BLaER1 (cell line): ENCODE measurements around the gene BEAN1.

Experiments used
- H3K27ac ChIP-seq: shearing (Covaris generic); formaldehyde crosslinking; 2 replicates; pipeline ENCODE4 v1.8.1; 2022
- H3K27me3 ChIP-seq: shearing (Covaris generic); formaldehyde crosslinking; 2 replicates; pipeline ENCODE4 v1.8.1; 2022
- H3K36me3 ChIP-seq: shearing (Covaris generic); formaldehyde crosslinking; 2 replicates; pipeline ENCODE4 v1.8.1; 2022
- H3K4me1 ChIP-seq: shearing (Covaris generic); formaldehyde crosslinking; 2 replicates; pipeline ENCODE4 v1.8.1; 2022
- H3K4me2 ChIP-seq: shearing (Covaris generic); formaldehyde crosslinking; 2 replicates; pipeline ENCODE4 v1.8.1; 2022
- H3K4me3 ChIP-seq: shearing (Covaris generic); formaldehyde crosslinking; 2 replicates; pipeline ENCODE4 v1.8.1; 2022
- H3K9ac ChIP-seq: shearing (Covaris generic); formaldehyde crosslinking; 2 replicates; pipeline ENCODE4 v1.8.1; 2022
- H3K9me3 ChIP-seq: shearing (Covaris generic); formaldehyde crosslinking; 2 replicates; pipeline ENCODE4 v1.8.1; 2022
- H4K20me1 ChIP-seq: shearing (Covaris generic); formaldehyde crosslinking; 2 replicates; pipeline ENCODE4 v1.8.1; 2022
- Cebpa-rat ChIP-seq: shearing (Covaris generic); IDR thresholded peaks from 2 replicates; pipeline ENCODE4 v1.8.1; 2022

The BEAN1 gene

GRCh38 chr16:66525396-66526180 is 98.5 kb downstream of the BEAN1 start:
- peak overlapping the region; percentile 92 for H3K4me2 ChIP-seq
- H3K36me3 ChIP-seq: peaks cover 21% of the 10 kb centered on the region; the same call in 1 of the 2 replicates
- TF ChIP-seq Cebpa-rat: no peak
- H3K4me3 ChIP-seq: no peak overlapping the region
- H4K20me1 ChIP-seq: no peaks in the 10 kb centered on the region
- H3K27me3 ChIP-seq: no peaks in the 10 kb centered on the region
- peak overlapping the region; percentile 92 for H3K27ac ChIP-seq
- H3K9ac ChIP-seq: peak overlapping the region; percentile 83; the same call in 1 of the 2 replicates
- H3K4me1 ChIP-seq: peaks cover 83% of the 10 kb centered on the region
- H3K9me3 ChIP-seq: no peaks in the 10 kb centered on the region

- TF ChIP-seq Cebpa-rat: no peak
- Histone ChIP-seq H4K20me1 (no peaks in the 10 kb centered on the region), H3K4me3 (no peak overlapping the region), H3K27me3 (no peaks in the 10 kb centered on the region), H3K4me1 (peaks cover 56% of the 10 kb centered on the region), H3K4me2 (no peak overlapping the region), H3K27ac (no peak overlapping the region), H3K9me3 (no peaks in the 10 kb centered on the region), H3K9ac (no peak overlapping the region), H3K36me3 (peaks cover 28% of the 10 kb centered on the region; the same call in 1 of the 2 replicates)
These were observed 101.2 kb downstream of the BEAN1 start for GRCh38 chr16:66528294-66528693.

- Histone ChIP-seq H3K36me3 (peaks cover 28% of the 10 kb centered on the region; the same call in 1 of the 2 replicates), H3K9me3 (no peaks in the 10 kb centered on the region), H3K4me3 (no peak overlapping the region), H3K4me2 (no peak overlapping the region), H3K27ac (no peak overlapping the region), H3K4me1 (peaks cover 44% of the 10 kb centered on the region), H3K27me3 (no peaks in the 10 kb centered on the region), H4K20me1 (no peaks in the 10 kb centered on the region), H3K9ac (no peak overlapping the region)
- TF ChIP-seq Cebpa-rat: no peak
These were observed 102.4 kb downstream of the BEAN1 start for GRCh38 chr16:66529475-66529874.
